ENCODE measurements around the gene VIT. TPM values are rescaled to one million over a fixed set of nuclear protein-coding genes. Genes with fewer than 3 reads are reported as not detected.
A peak's percentile ranks its signal among the peaks of the same experiment; 100 is the strongest.

Gene VIT
- total RNA-seq, 1 donor from 2014 or later = not detected

DNA sequence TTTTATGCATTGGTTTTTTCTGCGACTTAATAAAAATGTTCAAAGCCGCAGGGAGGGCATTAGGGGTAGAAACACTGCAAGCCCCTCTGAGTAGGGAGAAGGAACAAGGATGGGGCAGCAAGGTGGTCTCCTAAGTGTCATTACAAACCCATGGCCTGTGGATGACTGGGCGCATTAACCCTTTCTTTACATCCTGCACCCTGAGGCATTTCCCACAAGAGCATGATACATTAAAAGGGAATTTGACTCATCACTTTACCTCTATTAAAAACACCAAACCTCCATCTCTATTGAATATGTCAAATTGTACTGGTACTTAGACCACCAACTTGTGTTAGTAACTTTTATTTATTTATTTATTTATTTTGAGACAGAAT lies 112.5 kb downstream of the VIT start:
- DNase-seq (ENCODE audit: low read depth) = peak; percentile 17
- TF ChIP-seq, protein P1, sequence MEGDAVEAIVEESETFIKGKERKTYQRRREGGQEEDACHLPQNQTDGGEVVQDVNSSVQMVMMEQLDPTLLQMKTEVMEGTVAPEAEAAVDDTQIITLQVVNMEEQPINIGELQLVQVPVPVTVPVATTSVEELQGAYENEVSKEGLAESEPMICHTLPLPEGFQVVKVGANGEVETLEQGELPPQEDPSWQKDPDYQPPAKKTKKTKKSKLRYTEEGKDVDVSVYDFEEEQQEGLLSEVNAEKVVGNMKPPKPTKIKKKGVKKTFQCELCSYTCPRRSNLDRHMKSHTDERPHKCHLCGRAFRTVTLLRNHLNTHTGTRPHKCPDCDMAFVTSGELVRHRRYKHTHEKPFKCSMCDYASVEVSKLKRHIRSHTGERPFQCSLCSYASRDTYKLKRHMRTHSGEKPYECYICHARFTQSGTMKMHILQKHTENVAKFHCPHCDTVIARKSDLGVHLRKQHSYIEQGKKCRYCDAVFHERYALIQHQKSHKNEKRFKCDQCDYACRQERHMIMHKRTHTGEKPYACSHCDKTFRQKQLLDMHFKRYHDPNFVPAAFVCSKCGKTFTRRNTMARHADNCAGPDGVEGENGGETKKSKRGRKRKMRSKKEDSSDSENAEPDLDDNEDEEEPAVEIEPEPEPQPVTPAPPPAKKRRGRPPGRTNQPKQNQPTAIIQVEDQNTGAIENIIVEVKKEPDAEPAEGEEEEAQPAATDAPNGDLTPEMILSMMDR (IDR thresholded peaks at IDR 0.05; ENCODE audit: insufficient read depth, low read length, severe bottlenecking) = no peak

DNA sequence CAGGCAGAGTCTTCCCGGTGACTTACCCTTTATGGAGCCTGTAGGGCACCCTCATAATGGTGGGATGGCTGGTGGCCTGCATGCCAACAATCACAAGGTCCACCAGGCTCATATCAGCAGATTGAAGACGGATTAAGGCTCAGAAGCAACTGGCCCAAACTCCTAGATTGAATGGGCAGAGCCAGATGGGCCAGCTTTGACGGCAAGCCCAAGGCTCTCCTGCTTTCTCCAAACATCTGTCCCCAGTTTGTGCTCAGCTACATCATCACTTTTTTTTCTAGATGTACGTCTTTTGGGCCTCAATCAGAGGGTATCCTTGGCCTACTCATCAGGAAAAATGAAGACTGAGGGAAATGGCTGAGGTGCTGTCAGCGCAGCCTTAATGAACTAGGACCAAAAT lies 114.6 kb downstream of the VIT start:
- no peaks in the 10 kb centered on the region for H3K27me3 ChIP-seq (ENCODE audit: control insufficient read depth, insufficient read depth, low read length)
- no peaks in the 10 kb centered on the region for H3K36me3 ChIP-seq (ENCODE audit: control insufficient read depth, insufficient read depth, low read length)
- TF ChIP-seq, protein P1 (IDR thresholded peaks at IDR 0.05; ENCODE audit: insufficient read depth, low read length, severe bottlenecking) = no peak
- H3K4me3 ChIP-seq (ENCODE audit: low read depth, low read length) = no peak overlapping the region
- FAIRE-seq (no peak), DNase-seq (ENCODE audit: low read depth) (no peak)

More for the DNA sequence above, 112.5 kb downstream of the VIT start:
- H3K4me3 ChIP-seq (ENCODE audit: low read depth, low read length) = no peak overlapping the region
- no peak for FAIRE-seq
- H3K36me3 ChIP-seq (ENCODE audit: control insufficient read depth, insufficient read depth, low read length) = no peaks in the 10 kb centered on the region
- H3K27me3 ChIP-seq (ENCODE audit: control insufficient read depth, insufficient read depth, low read length) = no peaks in the 10 kb centered on the region

- TF ChIP-seq, protein P1 (IDR thresholded peaks at IDR 0.05; ENCODE audit: insufficient read depth, low read length, severe bottlenecking) = peak; percentile 26
- Histone ChIP-seq H3K36me3 (ENCODE audit: control insufficient read depth, insufficient read depth, low read length) (no peaks in the 10 kb centered on the region), H3K27me3 (ENCODE audit: control insufficient read depth, insufficient read depth, low read length) (no peaks in the 10 kb centered on the region), H3K4me3 (ENCODE audit: low read depth, low read length) (no peak overlapping the region)
- DNase-seq (ENCODE audit: low read depth) (no peak), FAIRE-seq (no peak)
Observed at GRCh38 chr2:36812196-36812595, 115.7 kb downstream of the VIT start.

DNA sequence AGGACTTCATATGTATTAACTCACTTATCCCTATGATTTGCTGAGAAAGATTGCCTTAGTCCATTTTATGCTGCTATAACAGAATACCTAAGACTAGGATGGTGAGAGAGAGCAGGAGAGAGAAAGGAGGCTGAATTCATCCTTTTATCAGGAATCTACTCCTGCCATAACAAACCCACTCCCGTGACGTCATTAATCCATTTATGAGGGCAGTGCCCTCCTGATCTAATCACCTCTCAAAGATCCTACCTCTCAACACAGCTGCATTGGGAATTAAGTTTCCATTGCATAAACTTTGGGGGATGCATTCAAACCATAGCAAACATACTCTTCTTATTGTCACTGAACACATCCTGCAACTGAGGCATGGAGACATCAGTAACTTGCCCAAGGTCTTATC lies 122.0 kb downstream of the VIT start:
- H3K36me3 ChIP-seq (ENCODE audit: control insufficient read depth, insufficient read depth, low read length) = no peaks in the 10 kb centered on the region
- no peaks in the 10 kb centered on the region for H3K27me3 ChIP-seq (ENCODE audit: control insufficient read depth, insufficient read depth, low read length)
- TF ChIP-seq, protein P1 (IDR thresholded peaks at IDR 0.05; ENCODE audit: insufficient read depth, low read length, severe bottlenecking) = no peak
- no peak overlapping the region for H3K4me3 ChIP-seq (ENCODE audit: low read depth, low read length)
- FAIRE-seq (no peak), DNase-seq (ENCODE audit: low read depth) (no peak)

DNA sequence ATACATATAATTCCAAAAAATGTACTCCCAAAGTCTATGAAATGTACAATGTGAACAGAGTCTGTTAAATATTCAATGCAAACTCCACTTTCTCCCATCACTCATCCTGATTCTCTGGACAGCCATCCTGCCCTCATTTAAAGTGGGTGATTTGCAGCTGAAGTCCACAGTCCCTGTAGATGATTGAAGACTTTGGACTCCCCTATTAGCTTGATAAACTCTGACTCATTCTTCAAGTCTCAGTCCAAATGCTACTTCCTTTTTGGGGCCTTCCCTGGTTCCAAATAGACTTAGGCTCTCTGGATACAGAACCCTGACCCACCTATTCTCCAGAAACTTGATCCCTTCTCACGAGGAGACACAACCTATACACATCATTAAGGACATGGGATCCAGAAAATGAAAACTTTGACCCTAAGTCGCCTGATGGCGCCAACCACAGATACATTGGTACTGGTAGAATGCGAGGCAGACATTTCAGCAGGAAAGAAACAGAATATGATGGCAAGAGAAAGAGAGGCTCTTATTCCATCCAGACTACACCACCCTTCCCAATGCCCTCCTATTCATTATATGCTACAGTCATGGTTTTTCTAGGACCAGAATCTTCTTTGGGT lies 122.7 kb downstream of the VIT start:
- no peak for FAIRE-seq
- no peaks in the 10 kb centered on the region for H3K27me3 ChIP-seq (ENCODE audit: control insufficient read depth, insufficient read depth, low read length)
- no peaks in the 10 kb centered on the region for H3K36me3 ChIP-seq (ENCODE audit: control insufficient read depth, insufficient read depth, low read length)
- H3K4me3 ChIP-seq (ENCODE audit: low read depth, low read length) = no peak overlapping the region
- TF ChIP-seq, protein P1 (IDR thresholded peaks at IDR 0.05; ENCODE audit: insufficient read depth, low read length, severe bottlenecking) = no peak
- no peak for DNase-seq (ENCODE audit: low read depth)
